Stimulated activated CD4-positive, alpha-beta T cell treated with anti-CD3 and anti-CD28 coated beads, TNF-alpha, amount 100 ng/mL, for 4 hours (primary cell): ENCODE data around the gene NHLRC2.
"Not testable (repeated sequence)": the region's sequence is repeated elsewhere in the genome, so short reads cannot be mapped to it uniquely, and the experiment has no call there.

Experiments used
- DNase-seq, 3 experiments: peaks; one replicate each; pipeline ENCODE4 v3.0.0-alpha.2; 2020; ENCODE audit warnings: low read depth in 3 of 3

Gene NHLRC2, protein sequence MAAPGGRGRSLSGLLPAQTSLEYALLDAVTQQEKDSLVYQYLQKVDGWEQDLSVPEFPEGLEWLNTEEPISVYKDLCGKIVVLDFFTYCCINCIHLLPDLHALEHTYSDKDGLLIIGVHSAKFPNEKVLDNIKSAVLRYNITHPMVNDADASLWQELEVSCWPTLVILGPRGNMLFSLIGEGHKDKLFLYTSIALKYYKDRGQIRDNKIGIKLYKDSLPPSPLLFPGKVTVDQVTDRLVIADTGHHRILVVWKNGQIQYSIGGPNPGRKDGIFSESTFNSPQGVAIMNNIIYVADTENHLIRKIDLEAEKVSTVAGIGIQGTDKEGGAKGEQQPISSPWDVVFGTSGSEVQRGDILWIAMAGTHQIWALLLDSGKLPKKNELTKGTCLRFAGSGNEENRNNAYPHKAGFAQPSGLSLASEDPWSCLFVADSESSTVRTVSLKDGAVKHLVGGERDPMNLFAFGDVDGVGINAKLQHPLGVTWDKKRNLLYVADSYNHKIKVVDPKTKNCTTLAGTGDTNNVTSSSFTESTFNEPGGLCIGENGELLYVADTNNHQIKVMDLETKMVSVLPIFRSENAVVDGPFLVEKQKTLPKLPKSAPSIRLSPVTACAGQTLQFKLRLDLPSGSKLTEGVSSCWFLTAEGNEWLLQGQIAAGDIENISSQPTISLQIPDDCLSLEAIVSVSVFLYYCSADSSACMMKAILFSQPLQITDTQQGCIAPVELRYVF

DNA sequence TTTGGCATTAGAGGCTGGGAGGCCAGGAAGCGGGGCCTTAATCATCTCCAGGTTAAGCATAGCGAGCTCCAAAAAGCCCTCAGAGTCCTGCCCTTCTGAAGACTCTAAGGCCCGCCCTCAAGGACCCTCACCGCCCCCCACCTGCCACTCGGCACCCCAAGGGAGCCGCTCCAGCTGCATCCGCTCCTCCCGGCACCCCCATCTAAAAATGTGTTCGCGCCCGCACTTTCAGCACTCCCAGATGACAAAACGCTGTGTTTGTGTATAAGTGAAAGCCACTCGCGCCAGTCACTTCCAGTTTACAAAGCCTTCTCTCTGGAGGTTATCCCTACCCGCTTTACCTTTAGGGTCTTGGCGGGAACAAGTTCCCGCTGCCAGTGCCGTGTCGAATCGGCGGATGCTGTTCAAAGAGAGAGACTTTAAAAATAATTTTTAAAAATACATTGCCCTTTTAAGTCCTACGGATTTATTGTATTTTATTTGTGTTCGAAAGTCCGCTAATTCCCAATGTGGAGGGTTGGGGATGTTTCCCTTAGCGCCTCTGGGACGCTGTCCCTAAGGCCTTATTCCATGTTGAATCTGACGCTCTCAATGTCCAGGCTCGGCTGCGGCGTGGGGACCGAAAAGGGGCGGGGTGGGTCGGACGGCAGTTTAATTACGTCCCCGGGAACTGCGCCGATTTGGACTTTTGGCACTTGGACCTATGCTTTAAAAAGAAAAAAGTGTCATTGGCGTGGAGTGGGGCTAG is at the start of gene NHLRC2, which contains the start of gene DCLRE1A:
Gene NHLRC2 (plus strand): TSS at position 649 of the 748 bp plus-strand sequence. CDS start 212 bp downstream, outside the sequence.
Gene DCLRE1A (minus strand): TSS at position 70 of the 748 bp plus-strand sequence. CDS start 900 bp downstream, outside the sequence.
- peak; percentile 35 to 57 (median 40) for DNase-seq

DNA sequence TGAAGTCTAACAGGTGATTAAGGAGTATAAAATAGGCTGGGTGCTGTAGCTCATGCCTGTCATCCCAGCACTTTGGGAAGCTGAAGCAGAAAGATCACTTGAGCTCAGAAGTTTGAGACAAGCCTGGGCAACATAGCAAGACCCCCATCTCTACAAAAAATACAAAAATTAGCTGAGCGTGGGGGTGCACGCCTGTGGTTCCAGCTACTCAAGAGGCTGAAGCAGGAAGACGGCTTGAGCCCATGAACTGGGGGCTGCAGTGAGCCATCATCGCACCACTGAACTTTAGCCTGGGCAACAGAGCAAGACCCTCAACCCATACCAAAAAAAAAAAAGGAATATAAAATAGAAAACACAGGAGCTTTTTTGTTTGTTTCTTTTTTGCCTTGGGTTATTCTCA is 48.0 kb upstream of the NHLRC2 start:
- no peak for DNase-seq

DNA sequence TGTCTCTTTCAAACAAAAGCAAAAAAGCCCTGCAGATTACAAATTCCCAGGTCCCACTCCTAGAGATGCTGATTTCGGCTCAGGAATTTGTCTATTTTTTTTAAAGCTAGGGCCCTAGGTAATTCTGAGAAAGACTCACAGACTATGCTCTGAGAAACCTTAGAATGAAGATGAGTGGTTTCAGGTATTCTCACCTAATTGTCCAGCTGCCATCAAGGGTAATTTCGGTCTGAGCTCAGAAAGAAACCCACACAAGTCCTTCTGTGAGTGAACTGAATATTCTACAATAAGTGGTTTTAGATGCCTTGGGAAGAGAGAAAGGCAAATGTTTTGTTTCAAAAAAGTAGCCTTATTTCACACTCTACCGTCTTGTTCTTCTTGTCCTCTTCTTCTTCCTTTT is 46.3 kb upstream of the NHLRC2 start:
- no peak for DNase-seq

DNA sequence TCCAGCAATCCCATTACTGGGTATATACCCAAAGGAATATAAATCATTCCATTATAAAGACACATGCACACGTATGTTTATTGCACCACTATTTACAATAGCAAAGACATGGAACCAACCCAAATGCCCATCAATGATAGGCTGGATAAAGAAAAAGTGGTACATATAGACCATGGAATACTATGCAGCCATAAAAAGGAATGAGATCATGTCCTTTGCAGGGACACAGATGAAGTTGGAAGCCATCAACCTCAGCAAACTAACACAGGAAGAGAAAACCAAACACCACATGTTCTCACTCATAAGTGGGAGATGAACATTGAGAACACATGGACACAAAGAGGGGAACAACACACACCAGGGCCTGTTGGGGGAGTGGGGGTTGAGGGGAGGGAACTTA is 39.8 kb upstream of the NHLRC2 start:
- not testable (repeated sequence) for DNase-seq

DNA sequence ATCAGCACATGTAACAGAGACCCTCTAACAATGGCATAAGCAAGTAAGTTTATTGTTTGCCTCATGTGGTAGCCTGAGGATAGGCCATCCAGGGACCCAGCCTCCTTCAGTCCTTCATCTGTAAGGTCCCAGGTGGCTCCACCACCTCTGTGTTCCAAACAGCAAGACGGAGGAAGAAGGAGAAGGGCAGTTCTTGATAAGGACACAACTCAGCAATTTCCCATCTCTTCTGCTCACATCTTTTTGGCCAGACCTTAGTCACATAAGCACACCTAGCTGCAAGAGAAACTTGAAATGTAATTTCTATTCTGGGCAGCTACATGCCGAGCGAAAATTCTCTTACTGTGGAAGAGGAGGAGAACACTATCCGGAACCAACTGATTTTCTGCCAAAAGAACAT is 34.5 kb upstream of the NHLRC2 start:
- no peak for DNase-seq

DNA sequence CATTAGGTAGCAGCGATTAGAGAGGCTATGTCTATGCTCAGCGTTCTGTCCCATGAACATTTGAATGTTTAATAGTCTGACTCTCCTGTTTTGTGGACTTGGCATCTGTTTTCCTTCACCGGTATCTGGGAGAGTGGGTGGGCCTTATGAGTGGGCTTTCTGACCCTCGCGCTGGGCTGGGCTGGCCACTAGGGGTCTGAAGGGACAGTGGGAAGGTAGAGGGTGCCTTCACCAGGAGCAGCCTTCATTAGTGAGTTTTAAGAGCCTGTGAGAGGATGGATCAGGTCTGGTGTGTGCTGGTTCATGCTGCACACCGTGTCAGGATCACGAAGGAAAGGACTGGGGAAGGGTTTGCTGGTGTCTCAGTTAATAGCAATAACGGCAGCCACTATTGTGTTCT is 34.0 kb upstream of the NHLRC2 start:
- DNase-seq: no peak

DNA sequence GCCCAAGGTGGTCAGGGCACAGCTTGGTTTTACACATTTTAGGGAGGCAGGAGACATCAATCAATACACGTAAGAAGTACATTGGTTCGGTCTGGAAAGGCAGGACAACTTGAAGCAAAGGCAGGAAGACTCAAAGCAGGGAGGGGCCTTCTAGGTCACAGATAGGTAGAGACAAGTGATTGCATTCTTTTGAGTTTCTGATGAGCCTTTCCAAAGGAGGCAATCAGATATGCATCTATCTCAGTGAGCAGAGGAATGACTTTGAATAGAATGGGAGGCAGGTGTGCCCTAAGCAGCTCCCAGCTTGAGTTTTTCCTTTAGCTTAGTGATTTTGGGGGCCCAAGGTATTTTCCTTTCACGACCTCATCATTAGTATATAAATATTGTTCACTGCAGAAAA is 33.2 kb upstream of the NHLRC2 start:
- DNase-seq: not testable (repeated sequence)

DNA sequence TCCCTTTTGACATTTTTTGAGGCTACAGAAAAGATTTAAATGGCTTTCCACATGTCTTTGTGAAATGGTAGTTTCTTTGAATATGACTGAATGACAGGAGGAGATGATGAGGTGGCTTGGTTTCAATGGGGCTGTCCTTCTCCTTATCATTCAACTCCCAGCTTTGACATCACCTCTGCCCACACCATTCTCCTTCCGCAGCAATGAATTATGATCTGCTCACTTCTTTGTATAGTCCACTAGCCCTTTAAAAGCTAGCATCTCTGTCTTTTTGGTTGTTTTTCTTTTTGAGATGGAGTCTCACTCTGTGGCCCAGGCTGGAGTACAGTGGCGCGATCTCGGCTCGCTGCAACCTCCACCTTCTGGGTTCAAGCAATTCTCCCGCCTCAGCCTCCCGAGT is 32.3 kb upstream of the NHLRC2 start:
- no peak for DNase-seq

DNA sequence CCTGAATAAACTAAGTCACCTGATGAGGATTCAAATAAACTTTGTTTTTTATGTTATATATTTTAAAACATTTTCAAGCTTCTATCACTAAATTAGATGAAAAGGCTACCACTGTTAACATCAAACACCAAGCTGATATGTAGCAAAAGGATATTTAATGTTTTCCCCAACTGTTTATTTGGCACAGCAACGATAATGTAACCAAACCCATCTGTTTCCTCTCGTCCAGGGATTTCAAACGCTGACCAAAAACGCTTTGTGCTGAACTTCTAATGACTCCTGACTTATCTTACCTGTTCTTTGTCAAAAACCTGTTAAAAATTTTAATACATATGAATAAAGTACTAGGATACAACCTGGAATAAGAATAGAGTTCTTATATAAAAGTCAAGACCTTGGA is 31.1 kb upstream of the NHLRC2 start:
- DNase-seq: no peak

DNA sequence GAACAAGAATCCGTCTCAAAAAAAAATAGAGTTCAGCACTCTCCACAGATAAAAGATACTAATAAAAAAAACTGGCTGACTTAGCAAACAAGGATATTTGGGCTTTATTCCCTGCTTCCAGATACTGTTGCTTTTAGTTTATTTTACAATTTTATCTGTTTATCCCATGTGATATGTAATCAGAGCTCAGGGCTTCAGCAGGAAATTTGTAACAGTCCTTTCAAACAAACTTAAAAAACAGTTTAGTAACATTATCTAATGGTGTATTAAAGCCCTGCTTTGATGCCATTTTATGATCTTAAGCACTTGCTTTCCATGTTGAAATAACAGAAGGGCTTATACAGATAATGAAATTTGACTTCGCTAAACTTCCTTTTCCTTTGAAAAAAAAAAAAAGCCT is 28.7 kb upstream of the NHLRC2 start:
- DNase-seq: no peak

DNA sequence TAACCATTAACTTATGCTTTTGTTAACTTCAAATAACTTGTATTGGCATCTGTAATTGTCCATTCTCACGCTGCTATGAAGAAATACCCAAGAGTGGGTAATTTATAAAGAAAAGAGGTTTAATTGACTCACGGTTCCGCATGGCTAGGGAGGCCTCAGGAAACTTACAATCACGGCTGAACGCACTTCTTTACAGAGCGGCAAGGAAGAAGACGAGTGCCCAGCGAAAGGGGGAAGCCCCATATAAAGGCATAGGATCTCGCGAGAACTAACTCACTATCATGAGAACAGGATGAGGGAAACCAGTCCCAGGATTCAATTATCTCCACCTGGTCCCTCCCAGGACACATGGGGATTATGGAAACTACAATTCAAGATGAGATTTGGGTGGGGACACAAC is 25.9 kb upstream of the NHLRC2 start:
- not testable (repeated sequence) for DNase-seq

DNA sequence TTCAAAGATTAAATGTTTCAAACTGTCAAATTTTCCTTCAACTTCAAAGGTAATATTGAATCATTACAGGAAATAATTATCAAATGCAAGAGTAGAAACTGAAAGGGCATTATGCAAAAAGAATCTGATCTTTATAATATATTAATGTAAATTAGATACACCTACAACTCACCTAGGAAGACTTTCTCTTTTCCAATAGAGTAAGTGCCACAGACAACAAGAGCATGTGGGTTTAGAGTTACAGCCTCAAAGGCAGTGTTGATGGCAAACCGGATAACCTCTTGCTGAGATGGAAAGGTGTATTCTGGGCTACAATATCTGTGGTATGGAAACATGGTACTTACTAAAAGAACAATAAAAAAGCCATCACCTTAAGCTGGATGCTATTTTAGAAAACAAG is 12.3 kb upstream of the NHLRC2 start:
- DNase-seq: no peak

DNA sequence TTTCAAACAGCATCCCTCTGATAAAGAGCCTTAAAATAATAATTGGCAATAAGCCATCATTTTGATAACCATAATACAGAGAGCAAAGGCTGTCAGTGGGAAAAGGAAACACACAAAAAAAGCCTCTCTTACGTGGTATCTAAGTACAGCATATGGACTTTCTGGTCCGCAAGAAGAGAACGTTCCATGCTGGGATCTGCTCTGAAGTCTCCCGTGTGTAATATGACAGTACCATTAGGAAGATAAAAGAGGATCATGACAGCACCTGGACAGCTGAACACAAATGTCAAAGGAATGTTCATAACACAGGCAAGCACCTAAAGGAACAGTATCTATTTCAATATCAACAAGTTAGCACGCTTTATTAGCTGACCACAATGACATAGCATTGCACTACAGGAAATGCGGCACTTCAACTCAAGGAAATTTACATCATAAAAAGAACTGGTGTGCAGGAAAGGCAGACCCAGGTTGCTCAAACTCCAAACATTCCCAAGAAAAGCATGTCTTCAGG is 10.4 kb upstream of the NHLRC2 start:
- DNase-seq: no peak

DNA sequence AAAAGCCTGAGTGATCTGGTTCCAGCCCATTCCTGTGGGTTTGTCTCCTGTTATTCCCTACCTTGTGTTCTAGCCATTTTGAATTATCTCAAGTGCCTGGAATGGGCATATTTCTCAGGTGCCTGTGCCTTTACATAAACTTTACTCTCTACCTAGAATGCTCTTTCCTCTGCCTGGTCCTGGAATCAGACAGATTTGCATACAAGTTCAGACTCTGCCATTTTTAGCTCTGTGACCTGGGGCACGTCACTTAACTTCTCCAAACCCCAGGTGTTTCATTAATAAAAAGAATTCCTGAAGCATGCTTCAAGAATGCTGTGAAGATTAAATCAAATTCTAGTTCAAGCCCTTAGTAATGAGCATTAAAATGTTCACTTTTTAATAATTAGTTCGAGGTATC is 8.4 kb upstream of the NHLRC2 start:
- DNase-seq: no peak

DNA sequence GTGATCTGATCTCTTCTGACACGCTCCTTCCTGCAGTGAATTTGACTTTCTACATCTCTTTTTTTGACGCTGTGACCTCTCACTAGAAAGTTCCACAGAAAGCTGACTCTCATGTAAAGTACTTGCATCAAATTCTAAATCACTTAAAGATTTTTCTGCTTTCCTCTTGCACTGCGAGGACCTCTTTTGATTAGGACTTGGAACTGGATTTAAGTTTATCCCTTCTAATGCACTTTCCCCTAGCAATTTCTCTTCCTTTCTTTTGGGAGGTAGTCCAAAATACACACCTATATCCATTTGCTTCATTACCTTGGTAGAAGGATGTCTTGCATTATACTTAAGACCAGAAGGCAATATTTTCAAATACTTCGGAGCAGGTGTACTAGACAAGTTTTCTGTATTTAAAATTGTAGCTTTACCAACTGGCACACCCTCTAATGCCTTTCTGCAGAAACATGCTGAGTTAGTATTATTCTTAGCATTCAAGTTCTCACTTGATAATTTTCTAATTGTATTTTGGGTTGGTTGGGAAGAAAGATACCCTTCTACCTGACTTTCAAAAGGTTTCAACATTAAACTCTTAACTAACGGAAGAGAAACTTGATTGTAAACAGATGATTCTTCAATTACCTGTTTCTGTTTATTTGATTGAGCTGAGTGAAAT is 5.2 kb upstream of the NHLRC2 start:
- no peak for DNase-seq

DNA sequence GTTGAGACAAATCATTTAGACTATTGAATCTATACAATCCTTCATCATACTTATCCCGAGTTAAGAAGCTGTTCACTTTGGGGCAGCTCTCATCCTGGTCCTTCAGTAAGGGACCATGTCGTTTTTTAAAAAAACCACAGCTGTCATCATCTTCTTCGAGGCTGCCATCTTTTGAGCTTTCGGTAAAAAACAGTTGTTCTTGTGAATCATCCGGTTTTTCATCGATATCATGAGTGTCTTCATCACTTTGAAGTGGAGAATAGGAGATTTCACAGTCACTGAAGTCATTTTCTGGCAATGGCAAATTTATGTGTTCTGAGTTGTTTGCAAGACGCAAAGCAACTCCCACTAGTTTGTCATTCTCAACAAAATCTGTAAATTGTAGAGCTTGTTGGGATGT is 4.5 kb upstream of the NHLRC2 start:
- DNase-seq: no peak

DNA sequence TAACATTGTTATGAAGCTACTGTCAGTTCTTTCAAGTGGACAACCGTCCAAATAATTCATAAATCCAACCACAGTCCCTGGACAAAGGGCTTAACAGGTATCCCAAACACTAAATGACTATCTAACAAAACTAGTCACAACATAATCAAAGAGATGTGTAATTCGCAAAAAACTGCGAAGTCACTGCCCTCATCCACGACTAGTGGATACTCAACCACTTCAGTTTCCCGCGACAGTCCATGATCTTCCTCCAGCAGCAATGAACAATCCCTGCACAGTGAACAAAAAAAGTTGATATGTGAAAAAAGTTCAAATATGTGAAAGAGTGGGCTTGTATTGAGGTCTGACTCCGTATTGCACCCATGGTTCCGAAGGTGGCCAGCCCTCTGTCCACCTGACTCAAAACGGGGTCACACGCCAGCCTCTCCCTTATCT is 866 bp upstream of the NHLRC2 start:
- no peak for DNase-seq

DNA sequence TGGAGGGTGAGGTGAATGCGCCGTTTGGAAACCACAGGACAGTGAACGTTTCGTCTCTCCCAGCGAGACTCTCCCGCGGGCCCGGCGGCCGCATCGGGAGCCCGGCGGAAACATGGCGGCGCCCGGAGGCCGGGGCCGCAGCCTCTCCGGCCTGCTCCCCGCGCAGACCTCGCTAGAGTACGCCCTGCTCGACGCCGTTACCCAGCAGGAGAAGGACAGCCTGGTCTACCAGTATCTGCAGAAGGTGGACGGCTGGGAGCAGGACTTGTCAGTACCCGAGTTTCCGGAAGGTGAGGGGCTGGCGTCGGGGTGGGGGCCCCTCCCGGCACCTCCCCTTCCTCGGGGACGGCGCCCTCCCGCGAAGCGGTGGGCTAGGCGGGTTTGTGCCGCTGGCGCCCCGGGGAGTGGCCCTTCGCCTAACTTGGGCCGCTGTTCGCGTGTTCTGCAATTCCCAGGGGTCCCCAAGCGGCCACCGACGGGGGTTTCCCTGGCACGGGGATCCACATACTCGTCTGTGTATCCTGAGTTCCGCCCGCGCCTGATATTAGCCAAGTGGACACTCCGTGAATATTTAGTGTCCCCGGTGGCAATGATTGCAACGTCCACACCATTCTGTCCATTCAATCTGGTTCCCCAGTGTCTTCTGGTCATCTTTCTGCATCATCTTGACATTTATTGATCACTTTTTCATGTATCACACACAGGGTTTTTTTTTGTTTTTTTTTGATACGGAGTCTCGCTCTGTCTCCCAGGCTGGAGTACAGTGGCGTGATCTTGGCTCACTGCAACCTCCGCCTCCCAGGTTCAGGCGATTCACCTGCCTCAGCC is 514 bp downstream of the NHLRC2 start:
- peak; percentile 6 to 37 (median 18) for DNase-seq

DNA sequence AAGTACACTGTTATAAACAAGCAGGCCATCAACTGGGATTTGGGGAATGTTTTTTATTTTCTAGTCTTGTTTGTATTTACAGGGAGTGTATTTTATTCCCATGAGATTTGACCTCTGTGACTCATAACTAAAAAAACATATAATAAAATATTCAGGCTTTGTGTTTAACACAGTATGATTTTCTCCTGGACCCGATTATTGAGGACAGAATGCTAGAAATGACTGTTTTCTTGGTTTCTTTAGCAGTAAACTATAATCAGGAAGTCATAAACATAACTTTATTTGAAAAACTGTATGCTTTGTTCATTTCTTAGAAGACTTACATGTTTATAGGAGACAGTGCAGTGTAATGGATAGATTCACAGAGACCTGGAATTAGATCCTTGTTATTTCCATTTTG is 2.1 kb downstream of the NHLRC2 start:
- no peak for DNase-seq

DNA sequence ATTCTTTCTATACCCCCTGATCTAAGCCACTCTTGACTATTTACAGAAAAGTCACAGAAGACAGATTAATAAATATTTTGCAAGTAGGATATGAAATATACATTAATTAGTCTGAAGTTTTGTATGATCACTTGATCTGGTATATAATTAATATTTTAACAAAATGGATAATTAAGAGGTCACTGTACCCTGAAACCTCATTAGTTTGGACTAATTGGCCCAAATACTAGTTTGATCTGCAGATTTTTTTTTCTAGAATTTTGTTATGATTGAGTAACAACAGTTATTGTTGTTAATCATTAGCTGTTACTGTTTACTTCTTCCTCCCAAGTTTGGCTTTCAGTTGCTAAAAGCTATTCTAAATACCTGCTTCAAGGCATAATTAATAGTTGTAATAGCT is 2.7 kb downstream of the NHLRC2 start:
- no peak for DNase-seq

DNA sequence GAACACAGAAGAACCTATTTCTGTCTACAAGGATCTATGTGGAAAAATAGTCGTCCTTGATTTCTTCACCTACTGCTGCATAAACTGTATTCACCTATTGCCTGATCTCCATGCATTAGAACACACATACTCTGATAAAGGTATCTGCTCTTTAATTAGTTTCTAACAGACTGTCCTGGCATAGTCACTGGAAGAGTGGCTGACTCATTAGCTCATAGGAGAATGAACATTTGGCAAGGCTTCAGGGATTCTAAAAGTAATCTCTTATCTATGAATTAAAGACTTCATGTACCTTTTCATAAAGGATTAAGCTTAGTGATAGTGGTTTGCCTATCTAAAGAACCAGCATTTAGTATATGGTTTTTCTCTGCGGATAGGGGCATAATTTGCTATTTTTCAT is 4.1 kb downstream of the NHLRC2 start:
- no peak for DNase-seq
